Measurements from ENCODE around the gene PSMB10. TPM values are rescaled to one million over a fixed set of nuclear protein-coding genes. Genes with fewer than 3 reads are reported as not detected.

PSMB10 gene
- total and polyA plus RNA-seq, 2 of the 8 experiments (the other 6 are each of a cell fraction or from before 2014, with no cell fraction given), result 32.1 to 61.9 TPM

GRCh38 chr16:67932462-67932840 lies 4.2 kb downstream of the PSMB10 start:
- H4K5ac ChIP-seq (ENCODE audit: insufficient read length, low read depth, low read length), result no peak overlapping the region

More at GRCh38 chr16:67932462-67932840, 4.2 kb downstream of the PSMB10 start:
- Histone ChIP-seq H3K79me1 (ENCODE audit: low read depth, low read length) (peaks cover 4% of the 10 kb centered on the region; the same call in 1 of the 2 replicates), H3K18ac (ENCODE audit: extremely low read depth, low read length) (no peak overlapping the region), H3K27ac (ENCODE audit: low read depth, low read length) (no peak overlapping the region), H3K14ac (ENCODE audit: insufficient read length) (no peak overlapping the region), H4K91ac (replicated peaks; ENCODE audit: insufficient read length, low read length) (no peak overlapping the region), H3K23ac (ENCODE audit: insufficient read length) (no peak overlapping the region), H2BK5ac (ENCODE audit: low read depth, low read length) (no peak overlapping the region), H3K23me2 (ENCODE audit: low read depth, low read length) (peaks cover 18% of the 10 kb centered on the region), H3K4me1 (replicated peaks in 1 of 4; ENCODE audit: control insufficient read depth in 3 of 4, insufficient read depth in 4 of 4, low read length in 3 of 4) (peaks cover 0 to 15% (median 8%) of the 10 kb centered on the region in 4 experiments; a peak in 5 of 7 replicates), H2AK5ac (ENCODE audit: low read depth, low read length) (no peak overlapping the region), H3K9me3 (ENCODE audit: insufficient read depth in 2 of 2, low read depth in 1 of 2, low read length in 1 of 2) (no peaks in the 10 kb centered on the region), H4K20me1 (replicated peaks in 1 of 2; ENCODE audit: control insufficient read depth in 1 of 2, insufficient read depth in 2 of 2, low read length in 2 of 2) (peaks cover 3 to 18% of the 10 kb centered on the region in 2 experiments), H2BK15ac (ENCODE audit: low read length) (no peak overlapping the region), H4K8ac (ENCODE audit: extremely low read depth, insufficient read depth, low read length) (no peak overlapping the region), H2BK12ac (ENCODE audit: low read depth, low read length) (no peak overlapping the region), H3K79me2 (ENCODE audit: control insufficient read depth in 1 of 2, insufficient read depth in 2 of 2, low read length in 2 of 2) (0 out of 4 replicates have a peak, but pooled peaks cover 0 to 3% of the 10 kb centered on the region in 2 experiments), H3K4ac (replicated peaks; ENCODE audit: insufficient read length, low read depth, low read length) (no peak overlapping the region), H3K4me3 (ENCODE audit: extremely low read depth in 1 of 4, insufficient read depth in 2 of 4, low read depth in 3 of 4, low read length in 4 of 4) (no peak overlapping the region), H2BK120ac (replicated peaks; ENCODE audit: low read depth, low read length) (no peak overlapping the region), H3K9ac (replicated peaks in 1 of 4; ENCODE audit: extremely low read depth in 1 of 4, low read depth in 3 of 4, low read length in 3 of 4) (no peak overlapping the region), H3K56ac (replicated peaks; ENCODE audit: insufficient read length, low read depth, low read length) (no peak overlapping the region), H3K4me2 (ENCODE audit: insufficient read depth in 1 of 2, low read depth in 2 of 2, low read length in 2 of 2) (no peak overlapping the region), H2AFZ (ENCODE audit: low read length) (no peak overlapping the region), H2BK20ac (ENCODE audit: low read length) (no peak overlapping the region), H3K36me3 (ENCODE audit: control insufficient read depth in 2 of 4, insufficient read depth in 4 of 4, low read length in 3 of 4) (no peaks in the 10 kb centered on the region; a peak in 2 of 8 replicates), H3K27me3 (replicated peaks in 1 of 4; ENCODE audit: control insufficient read depth in 3 of 4, extremely low read depth in 1 of 4, insufficient read depth in 3 of 4, low read length in 3 of 4) (no peaks in the 10 kb centered on the region)
- POLR2A ChIA-PET (ENCODE audit: partially characterized antibody), result interaction anchor here (0.9 to 7.5 kb wide), 5 partner anchors 9 to 90 kb away, joined by 3 to 43 read pairs (median 4); partner anchors contain the start of genes NRN1L and PSKH1
- CTCF ChIA-PET (ENCODE audit: partially characterized antibody), result interaction anchor here (0.7 to 27.1 kb wide), 16 partner anchors 10 to 307 kb away, joined by 3 to 623 read pairs (median 3); partner anchors contain the start of genes EDC4, LCAT, NRN1L and PSKH1
- DNase-seq (ENCODE audit: low read depth in 1 of 2, low spot score in 2 of 2), result no peak
- no peak for FAIRE-seq
- WGBS, 2 experiments (ENCODE audit: extremely low coverage in 1 of 2, insufficient coverage in 1 of 2, insufficient read length in 1 of 2, insufficient replicate concordance in 2 of 2, low coverage in 1 of 2, low lambda C conversion rate in 2 of 2, missing lambda C conversion rate in 1 of 2), result 88% methylated on average over 4 of the region's 4 CpGs; no CpG with 5 or more reads in 1 of the 2 experiments
- TF ChIP-seq RNF2 (IDR thresholded peaks at IDR 0.05; ENCODE audit: borderline replicate concordance, low read depth, low read length, missing control alignments, poor library complexity, severe bottlenecking), result no peak
- TF ChIP-seq TAF7 (optimal IDR thresholded peaks at IDR 0.05; ENCODE audit: borderline replicate concordance, low read depth, low read length), result no peak
- TF ChIP-seq MAFK (IDR thresholded peaks at IDR 0.05; ENCODE audit: low read depth, low read length), result no peak
- no peak for TF ChIP-seq ATF3 (IDR thresholded peaks at IDR 0.05; ENCODE audit: insufficient read depth, low read depth, low read length)

Measured in H1 (cell line).